CD4-positive, alpha-beta T cell treated with Interleukin-17A for 4 hours (primary cell): ENCODE measurements around the gene GPRC6A.
"Not testable (repeated sequence)": the region's sequence is repeated elsewhere in the genome, so short reads cannot be mapped to it uniquely, and the experiment has no call there.

Experiments used
- DNase-seq: peaks from one replicate; pipeline ENCODE4 v3.0.0-alpha.2; 2020; ENCODE audit warnings: mixed read lengths

GPRC6A gene, protein sequence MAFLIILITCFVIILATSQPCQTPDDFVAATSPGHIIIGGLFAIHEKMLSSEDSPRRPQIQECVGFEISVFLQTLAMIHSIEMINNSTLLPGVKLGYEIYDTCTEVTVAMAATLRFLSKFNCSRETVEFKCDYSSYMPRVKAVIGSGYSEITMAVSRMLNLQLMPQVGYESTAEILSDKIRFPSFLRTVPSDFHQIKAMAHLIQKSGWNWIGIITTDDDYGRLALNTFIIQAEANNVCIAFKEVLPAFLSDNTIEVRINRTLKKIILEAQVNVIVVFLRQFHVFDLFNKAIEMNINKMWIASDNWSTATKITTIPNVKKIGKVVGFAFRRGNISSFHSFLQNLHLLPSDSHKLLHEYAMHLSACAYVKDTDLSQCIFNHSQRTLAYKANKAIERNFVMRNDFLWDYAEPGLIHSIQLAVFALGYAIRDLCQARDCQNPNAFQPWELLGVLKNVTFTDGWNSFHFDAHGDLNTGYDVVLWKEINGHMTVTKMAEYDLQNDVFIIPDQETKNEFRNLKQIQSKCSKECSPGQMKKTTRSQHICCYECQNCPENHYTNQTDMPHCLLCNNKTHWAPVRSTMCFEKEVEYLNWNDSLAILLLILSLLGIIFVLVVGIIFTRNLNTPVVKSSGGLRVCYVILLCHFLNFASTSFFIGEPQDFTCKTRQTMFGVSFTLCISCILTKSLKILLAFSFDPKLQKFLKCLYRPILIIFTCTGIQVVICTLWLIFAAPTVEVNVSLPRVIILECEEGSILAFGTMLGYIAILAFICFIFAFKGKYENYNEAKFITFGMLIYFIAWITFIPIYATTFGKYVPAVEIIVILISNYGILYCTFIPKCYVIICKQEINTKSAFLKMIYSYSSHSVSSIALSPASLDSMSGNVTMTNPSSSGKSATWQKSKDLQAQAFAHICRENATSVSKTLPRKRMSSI

DNA sequence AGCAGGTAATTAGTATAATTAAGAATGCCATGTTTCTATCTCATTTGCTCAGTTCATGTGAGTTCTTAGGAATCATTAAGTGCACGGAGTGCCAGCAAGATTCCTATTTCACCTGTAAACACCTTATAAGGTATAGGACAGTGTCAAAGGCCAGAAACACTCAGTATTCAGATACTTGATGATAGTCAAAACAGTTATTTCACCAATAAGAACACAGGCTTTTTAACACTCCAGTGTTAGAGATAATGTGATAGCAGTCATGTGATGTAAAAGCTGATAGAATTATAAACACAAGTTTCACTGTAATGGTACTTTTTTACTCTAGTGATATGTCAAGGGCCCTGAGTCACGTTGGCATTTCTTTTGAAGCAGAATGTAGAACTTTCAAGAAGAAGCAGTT is at the start of gene GPRC6A:
Gene GPRC6A, minus strand, starts transcription at position 101 of the 400 bp plus-strand sequence. Its CDS starts 70 bp downstream, at position 31.
- no peak for DNase-seq

DNA sequence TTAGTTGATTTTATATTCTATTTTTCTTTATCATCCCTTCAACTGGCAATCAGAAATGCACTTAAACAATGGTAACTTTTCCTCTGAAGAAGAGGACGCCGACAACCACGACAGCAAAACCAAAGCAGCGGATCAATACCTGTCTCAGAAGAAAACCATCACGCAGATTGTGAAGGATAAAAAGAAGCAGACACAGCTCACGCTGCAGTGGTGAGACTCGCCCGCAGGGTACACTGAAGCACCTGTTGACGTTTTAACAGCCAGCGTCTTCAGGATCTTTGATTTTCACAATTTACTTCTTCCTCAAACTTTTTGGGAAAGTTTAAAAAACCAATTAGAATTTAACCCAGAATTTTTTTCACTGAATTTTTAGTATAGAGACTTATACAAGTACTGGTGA is 48.9 kb upstream of the GPRC6A start:
- no peak for DNase-seq

DNA sequence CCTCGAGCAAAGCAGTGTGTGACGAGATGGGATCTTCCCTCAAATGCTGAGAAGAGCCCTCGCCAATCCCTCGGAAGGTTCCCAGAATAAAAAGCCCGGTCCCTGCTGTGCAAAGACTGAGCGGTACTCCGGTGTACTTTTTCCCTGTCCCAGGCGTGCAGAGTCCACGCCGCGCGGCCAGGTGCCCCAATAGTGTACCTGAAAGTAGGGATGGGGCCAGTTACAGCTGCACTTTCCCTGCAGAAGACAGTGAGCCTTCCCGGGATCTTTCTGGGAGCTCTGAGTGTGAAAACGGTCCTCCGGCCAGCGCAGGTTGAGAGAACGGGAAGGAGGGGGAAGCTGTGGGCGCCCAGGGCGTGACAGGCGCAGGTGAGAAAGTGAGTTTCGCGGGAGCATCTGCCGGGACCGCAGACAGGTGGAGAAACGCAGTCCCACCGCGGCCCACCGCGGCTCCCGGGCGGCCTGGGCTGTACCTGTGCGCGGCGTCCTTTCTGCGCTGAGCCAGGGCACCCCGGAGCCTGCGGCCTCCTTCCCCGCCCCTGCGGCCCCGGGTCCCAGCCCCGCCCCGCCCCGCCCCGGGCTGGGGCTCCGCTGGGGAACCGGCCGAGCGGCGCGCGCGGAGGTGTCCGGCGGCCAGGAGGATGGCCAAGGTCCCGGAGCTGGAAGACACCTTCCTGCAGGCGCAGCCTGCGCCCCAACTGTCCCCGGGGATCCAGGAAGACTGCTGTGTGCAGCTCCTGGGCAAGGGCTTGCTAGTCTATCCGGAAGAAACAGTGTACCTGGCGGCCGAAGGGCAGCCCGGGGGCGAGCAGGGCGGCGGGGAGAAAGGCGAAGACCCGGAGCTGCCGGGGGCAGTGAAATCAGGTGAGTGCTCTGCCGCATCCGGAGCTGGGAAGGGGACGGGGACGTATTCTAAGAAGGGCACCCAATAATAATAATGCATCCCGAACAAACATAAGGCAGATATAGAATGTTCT is 48.0 kb upstream of the GPRC6A start, which contains the start of gene RFX6:
Gene RFX6, plus strand, starts transcription at position 608 of the 977 bp plus-strand sequence. Its CDS starts 34 bp downstream, at position 642.
- DNase-seq, result no peak

DNA sequence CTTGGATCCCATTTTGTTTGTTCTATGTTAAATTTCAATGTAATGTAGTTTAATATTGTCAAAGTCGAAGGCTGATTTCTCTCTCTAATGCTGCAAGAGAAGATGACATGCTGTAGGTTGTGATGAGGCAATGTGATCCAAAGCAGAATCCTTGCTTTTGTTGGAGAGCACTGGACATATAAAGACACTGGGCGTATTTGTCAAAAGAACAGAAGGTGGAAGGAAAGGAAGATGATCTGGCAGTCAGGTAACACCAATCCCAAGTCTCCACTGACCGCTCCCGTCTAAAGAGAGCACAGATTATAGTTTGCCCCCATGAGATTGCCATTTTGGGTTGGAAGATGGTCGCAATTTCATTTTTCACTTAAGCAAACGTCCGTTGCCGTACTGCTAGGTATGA is 47.2 kb upstream of the GPRC6A start:
- DNase-seq, result no peak

DNA sequence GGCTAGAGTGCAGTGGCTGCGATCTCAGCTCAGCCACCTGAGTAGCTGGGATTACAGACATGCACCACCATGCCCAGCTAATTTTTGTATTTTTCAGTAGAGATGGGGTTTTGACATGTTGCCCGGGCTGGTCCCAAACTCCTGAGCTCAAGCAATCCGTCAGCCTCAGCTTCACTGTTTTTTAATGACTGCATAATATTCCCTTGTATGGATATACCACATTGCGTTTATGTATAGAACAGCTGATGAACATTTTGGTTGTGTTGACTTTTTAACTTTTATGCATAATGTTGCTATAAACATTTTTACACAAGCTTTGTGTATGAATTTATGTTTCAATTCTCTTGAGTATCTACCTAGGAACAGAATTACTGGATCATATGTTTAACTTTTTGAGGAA is 43.9 kb upstream of the GPRC6A start:
- no peak for DNase-seq

DNA sequence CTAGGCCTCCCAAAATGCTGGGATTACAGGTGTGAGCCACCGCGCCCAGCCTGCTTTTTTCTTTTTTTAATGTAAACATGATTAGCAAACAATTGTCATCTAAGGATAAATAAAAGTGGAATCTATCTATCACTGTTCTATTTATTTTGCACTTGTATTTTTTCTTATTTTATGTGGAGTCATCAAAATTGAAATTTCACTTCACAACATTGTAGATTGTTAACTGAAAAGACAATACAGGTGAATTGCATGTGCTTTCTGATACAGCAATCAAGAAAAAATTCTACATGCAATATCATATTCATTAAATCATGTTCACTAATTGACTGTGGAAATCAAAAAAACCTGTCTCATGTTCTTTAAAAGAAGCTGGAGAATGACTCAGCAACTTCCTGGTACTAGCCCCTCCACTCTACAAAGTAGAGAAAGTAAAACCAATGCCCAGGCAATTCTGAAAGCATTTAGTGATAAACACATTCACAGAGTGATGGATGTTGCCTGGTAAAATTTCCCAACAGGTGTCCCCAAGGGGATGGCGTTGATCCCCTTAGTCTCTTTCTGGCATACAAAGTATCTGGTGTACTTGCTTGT is 37.5 kb upstream of the GPRC6A start:
- no peak for DNase-seq

DNA sequence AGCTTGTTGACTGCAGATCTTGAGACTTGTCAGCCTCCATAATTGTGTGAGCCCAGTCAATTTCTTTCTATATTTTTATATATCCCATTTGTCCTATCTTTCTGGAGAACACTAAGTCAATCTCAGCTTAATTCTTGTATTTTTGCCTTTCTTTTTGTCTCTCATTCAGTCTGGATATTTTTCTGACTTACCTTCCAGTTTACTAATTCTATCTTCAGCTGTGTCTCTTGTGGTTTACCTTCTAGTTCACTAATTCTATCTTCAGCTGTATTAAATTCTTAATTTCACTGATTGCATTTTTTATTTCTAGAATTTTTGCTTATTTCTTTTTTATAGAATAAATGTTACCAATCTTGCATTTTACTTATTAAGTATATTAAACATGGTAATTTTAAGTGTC is 30.4 kb upstream of the GPRC6A start:
- no peak for DNase-seq

DNA sequence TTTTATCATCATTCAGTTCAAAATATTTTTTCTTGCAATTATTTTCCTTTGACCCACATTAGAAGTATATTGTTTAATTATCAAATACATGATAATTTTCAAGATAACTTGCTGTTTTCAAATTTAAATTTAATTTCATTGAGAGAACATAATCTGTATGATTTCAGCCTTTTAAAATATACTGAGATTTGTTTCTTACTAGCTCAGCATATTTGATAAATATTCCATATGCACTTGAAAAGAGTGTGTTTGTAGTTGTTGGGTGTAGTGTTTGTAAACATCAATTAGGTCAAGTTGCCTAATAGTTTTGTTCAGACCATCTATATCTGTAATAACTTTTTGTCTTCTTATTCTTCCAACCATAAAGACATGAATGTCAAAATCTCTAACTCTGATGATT is 29.2 kb upstream of the GPRC6A start:
- no peak for DNase-seq

DNA sequence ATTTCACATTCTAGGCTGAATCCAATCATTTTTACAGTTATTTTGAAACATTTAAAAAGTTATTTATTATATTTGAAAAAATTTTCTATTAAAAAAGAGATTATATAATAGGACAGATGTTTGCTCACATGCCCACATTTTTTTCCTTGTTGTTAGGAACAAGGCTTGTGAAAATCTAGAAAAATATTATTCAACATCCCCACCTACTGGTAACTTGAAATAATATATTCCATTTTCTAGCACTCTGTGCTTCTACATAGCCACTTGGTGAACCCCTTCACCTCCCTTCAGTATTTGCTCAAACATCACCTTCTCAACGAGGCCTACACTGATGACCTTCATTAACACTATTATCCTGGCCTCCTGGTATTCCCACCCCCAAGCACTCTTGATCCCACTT is 18.3 kb upstream of the GPRC6A start:
- no peak for DNase-seq

DNA sequence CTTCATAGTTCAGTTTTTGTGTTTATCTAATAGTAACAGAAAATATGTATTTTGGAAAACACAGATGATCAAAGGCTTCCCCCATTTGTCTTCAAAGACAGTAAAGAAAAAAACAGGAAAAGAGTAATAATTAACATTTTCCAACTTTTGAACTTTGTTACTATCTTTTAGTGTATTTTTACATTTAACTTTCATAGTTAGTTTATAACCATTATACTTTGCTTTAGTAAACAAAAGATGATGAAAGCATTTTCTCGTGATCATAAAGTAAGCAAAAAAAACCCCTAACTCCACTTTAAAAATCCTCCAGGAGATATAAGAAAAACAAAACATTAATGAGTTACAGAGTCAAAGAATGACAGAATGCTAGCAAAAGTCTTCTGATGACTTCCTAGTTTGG is 13.6 kb upstream of the GPRC6A start:
- DNase-seq, result no peak

DNA sequence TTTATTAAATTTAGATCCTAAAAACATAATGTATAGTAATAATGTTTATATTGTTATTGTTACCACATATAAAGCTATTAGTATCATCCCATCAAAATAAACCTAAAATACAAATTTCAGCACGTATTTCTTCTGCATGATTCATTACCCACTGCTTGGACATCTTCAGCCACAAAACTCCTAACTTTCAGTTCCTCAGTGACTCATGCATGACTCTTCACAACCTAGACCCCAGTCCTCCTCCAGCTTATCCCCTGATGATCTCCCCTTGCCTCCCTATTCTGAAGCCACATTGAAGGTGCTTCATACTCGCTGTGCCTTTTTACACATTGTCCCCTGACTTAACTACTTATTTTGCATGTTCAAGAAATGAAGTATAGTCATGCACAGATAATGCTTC is 11.2 kb upstream of the GPRC6A start:
- no peak for DNase-seq

DNA sequence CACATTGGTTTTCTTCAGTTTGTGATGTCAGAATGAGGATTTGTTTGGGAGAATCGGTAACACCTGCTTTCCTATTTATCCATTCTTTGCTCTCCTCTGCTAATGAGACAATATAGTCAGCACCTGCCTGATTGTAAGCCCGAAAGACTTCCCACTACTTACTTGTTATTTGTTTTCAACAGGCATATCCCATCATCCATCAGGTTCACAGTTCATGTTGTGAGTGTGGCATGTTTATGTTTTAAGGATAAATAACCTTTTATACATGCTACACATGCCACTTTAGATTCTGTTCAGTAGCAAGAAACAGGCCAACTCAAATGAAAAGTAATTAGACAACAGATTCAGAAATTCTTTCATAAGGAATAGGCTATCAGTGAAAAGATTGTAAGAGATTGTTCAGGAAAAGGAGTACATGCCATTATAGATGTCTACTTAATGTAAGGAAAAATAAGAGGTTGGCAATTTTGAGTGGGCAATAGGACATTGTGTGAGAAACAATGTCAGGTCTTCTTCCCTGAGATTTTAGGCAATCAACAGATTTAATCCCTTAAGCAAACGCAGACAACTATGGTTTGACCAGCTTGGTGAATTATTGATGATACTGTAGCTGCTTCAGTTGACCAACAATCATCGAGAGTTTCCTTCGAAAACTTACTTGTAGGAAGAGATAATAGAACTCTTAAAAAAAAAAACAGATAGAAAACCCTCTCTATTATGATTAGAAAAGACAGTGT is 7.9 kb upstream of the GPRC6A start:
- no peak for DNase-seq

DNA sequence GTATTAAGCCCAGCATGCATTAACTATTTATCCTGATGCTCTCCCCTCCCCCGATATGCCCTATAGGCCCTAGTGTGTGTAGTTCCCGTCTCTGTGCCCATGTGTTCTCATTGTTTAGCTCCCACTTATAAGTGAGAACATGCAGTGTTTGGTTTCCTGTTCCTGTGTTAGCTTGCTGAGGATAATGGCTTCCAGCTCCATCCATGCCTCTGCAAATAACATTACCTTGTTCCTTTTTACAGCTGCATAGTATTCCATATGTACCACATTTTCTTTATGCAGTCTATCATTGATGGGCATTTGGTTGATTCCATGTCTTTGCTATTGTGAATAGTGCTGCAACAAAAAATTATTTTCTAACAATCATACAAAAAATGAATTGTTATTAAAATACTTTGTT is 5.6 kb upstream of the GPRC6A start:
- DNase-seq, result not testable (repeated sequence)

DNA sequence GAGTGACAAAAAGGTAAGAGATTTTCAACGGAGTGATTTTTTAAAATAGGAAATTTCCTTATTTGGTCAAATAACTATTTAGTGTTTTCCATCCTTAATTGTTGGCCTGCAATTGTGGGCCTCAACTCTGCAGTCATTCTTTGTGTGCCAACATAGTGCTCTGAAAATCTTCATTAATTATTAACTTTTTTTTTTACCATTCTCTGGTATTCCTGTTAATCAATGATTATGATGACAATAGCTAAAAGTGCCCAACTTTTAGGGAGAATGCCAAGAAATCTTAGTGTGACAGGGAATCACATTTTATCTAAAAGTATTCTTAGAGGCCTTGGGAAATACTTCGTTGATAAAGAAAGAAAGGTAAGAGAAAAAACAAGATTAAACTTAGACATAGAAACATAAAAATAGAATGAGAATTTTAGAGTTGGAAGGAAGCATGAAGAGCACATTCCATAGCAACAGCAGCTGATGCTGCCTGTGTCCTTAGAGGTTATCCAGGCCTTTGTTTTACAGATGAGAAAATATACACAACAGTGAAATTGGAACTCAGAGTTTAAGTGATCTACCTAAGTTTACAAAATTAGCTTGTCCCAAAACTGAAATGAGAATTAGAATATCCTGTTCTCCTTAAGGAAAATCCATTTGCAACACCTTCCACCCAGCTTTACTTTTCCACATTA is 1.2 kb downstream of the GPRC6A start:
- no peak for DNase-seq

DNA sequence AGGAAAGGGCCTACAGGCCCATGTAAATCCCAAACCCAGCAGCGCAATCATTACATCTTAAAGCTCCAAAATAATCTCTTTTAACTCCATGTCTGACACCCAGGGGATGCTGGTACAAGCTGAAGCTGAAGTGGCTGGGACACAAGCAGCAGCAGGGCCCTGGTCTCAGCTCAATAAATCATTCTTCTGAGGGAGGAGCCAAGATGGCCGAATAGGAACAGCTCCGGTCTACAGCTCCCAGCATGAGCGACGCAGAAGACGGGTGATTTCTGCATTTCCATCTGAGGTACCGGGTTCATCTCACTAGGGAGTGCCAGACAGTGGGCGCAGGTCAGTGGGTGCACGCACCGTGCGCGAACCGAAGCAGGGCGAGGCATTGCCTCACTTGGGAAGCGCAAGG is 12.5 kb downstream of the GPRC6A start:
- DNase-seq, result not testable (repeated sequence)

DNA sequence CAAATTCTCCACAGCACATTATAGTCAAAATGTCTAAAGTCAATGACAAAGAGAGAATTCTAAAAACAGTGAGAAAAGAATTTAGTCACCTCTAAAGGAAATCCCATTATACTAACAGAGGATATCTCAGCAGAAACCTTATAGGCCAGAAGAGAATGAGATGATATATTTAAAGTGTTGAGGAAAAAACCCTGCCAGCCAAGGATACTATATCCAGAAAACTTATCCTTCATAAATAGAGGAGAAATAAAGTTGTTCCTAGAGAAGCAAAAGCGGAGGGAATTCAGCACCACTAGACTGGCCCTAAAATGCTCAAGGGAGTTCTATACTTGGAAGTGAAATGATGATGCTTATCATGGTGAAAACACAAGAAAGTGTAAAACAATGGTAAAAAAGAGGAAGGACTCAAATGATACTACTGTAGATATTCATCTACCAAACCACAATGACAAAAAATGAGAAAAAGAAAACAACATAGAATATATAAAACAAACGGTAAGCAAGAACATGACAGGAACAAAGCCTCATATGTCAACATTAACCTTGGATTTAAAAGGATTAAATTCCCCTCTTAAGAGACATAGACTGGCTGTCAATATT is 16.7 kb downstream of the GPRC6A start:
- DNase-seq, result no peak

DNA sequence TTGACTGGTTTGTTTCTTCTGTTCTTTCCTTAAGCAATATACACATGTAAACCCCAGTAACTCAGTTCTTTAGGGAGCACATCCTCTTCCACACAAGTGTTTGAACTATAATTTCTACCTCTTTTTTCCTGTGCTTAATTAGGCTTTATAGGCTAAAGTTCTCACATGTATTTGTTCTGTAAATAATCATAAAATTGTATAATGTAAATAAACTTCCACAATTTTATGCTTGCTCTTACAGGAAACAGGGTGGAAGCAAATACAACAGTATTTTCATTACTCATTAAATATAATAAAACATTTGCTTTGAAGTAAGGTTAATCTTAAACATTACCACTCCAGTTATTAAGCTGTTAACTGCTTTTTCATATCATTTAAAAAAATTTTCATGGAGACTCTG is 26.9 kb downstream of the GPRC6A start:
- DNase-seq, result no peak

DNA sequence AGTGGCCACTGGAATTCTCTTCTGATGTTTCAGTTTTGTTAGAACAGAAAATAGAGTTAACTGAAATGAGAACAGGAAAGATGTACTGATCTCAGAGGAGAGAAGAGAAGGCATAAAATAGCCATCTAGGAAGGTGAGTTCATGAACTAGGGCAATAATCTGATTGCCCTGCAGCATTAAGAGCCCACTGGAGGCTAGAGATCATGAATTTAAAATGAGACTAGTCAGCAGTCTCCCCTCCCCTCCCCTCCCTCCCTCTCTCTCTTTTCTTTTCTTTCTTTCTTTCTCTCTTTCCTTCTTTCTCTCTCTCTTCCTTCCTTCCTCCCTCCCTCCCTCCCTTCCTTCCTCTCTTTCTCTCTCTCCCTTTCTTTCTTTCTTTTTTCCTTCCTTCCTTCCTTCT is 28.9 kb downstream of the GPRC6A start:
- no peak for DNase-seq

DNA sequence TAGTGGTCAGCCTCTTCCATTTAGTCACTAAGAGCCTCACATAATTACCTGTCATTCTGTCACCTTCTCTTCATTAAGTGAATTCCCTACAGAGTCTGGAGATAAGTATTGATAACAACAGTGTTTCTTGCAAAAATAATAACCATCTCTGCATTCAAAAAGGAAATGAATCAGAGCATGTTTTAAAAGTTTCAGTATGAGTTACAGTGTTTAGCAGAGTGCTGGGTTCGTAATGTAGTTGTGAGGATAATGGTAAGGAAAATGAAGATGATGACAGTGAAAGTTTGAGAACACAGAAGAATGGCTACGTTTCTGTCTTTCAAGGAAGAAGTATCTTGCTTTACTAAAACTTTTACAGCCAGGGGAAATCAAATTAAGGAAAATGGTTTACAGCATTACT is 31.3 kb downstream of the GPRC6A start:
- no peak for DNase-seq

DNA sequence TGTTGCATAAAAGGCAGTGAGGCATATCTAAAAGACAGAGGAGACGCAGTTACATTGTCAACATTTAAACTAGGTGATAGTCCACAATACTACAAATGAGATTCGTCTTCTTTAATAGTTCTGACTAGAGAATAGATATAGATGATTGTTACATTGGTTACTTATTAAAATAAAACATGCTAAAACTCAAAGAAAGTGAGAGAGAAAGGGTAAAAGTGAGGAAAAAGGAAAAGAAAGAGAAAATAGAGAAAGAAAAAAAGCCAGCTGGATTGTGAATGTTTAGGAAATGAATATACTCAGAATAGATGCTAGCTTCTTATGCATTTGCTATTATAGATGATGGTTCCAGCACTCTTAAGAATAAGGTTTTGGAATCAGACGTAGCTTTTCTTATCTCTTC is 35.7 kb downstream of the GPRC6A start:
- DNase-seq, result no peak
